ENCODE data around the gene CDKL5. TPM values are rescaled to one million over a fixed set of nuclear protein-coding genes. Genes with fewer than 3 reads are reported as not detected.

The CDKL5 gene
- polyA plus RNA-seq, 1 experiment = 13.3 TPM

- DNase-seq (ENCODE audit: low read depth, low spot score) = no peak
- POLR2A ChIA-PET = no interaction called here
- Histone ChIP-seq H3K27ac (ENCODE audit: low read depth, low read length) (no peak overlapping the region), H3K9me3 (ENCODE audit: control insufficient read depth, insufficient read depth, low read length) (no peaks in the 10 kb centered on the region), H3K27me3 (ENCODE audit: control insufficient read depth, insufficient read depth, low read length) (no peaks in the 10 kb centered on the region), H3K4me3 (ENCODE audit: low read depth, low read length) (no peak overlapping the region)
- CTCF ChIA-PET = no interaction called here
- TF ChIP-seq CTCF (IDR thresholded peaks at IDR 0.05; ENCODE audit: low read depth, low read length) = no peak
Measured at GRCh38 chrX:18613930-18614639, 188.7 kb downstream of the CDKL5 start.

- CTCF ChIA-PET = interaction anchor here (0.7 kb wide), 1 partner anchor 336 kb away, joined by 3 read pairs; no protein-coding TSS in a partner anchor
- Histone ChIP-seq H3K4me3 (ENCODE audit: low read depth, low read length) (no peak overlapping the region), H3K27me3 (ENCODE audit: control insufficient read depth, insufficient read depth, low read length) (no peaks in the 10 kb centered on the region), H3K9me3 (ENCODE audit: control insufficient read depth, insufficient read depth, low read length) (no peaks in the 10 kb centered on the region), H3K27ac (ENCODE audit: low read depth, low read length) (no peak overlapping the region)
- POLR2A ChIA-PET = no interaction called here
- TF ChIP-seq CTCF (IDR thresholded peaks at IDR 0.05; ENCODE audit: low read depth, low read length) = no peak
- DNase-seq (ENCODE audit: low read depth, low spot score) = no peak
Measured at GRCh38 chrX:18616688-18617406, 191.4 kb downstream of the CDKL5 start.

- DNase-seq (ENCODE audit: low read depth, low spot score) = peak; percentile 27
- Histone ChIP-seq H3K9me3 (ENCODE audit: control insufficient read depth, insufficient read depth, low read length) (no peaks in the 10 kb centered on the region), H3K27me3 (ENCODE audit: control insufficient read depth, insufficient read depth, low read length) (no peaks in the 10 kb centered on the region), H3K27ac (ENCODE audit: low read depth, low read length) (no peak overlapping the region), H3K4me3 (ENCODE audit: low read depth, low read length) (no peak overlapping the region)
- POLR2A ChIA-PET = no interaction called here
- no peak for TF ChIP-seq CTCF (IDR thresholded peaks at IDR 0.05; ENCODE audit: low read depth, low read length)
- CTCF ChIA-PET = no interaction called here
Measured at GRCh38 chrX:18617407-18617750, 192.0 kb downstream of the CDKL5 start.

- DNase-seq (ENCODE audit: low read depth, low spot score) = no peak
- TF ChIP-seq CTCF (IDR thresholded peaks at IDR 0.05; ENCODE audit: low read depth, low read length) = no peak
- CTCF ChIA-PET = no interaction called here
- Histone ChIP-seq H3K27me3 (ENCODE audit: control insufficient read depth, insufficient read depth, low read length) (no peaks in the 10 kb centered on the region), H3K4me3 (ENCODE audit: low read depth, low read length) (no peak overlapping the region), H3K9me3 (ENCODE audit: control insufficient read depth, insufficient read depth, low read length) (no peaks in the 10 kb centered on the region), H3K27ac (ENCODE audit: low read depth, low read length) (no peak overlapping the region)
- POLR2A ChIA-PET = no interaction called here
Measured at GRCh38 chrX:18619288-18619687, 193.9 kb downstream of the CDKL5 start.

GRCh38 chrX:18620349-18620748 is 194.9 kb downstream of the CDKL5 start:
- CTCF ChIA-PET = no interaction called here
- POLR2A ChIA-PET = no interaction called here
- TF ChIP-seq CTCF (IDR thresholded peaks at IDR 0.05; ENCODE audit: low read depth, low read length) = no peak
- no peak for DNase-seq (ENCODE audit: low read depth, low spot score)
- H3K27ac ChIP-seq (ENCODE audit: low read depth, low read length) = no peak overlapping the region
- no peaks in the 10 kb centered on the region for H3K27me3 ChIP-seq (ENCODE audit: control insufficient read depth, insufficient read depth, low read length)
- H3K9me3 ChIP-seq (ENCODE audit: control insufficient read depth, insufficient read depth, low read length) = no peaks in the 10 kb centered on the region
- no peak overlapping the region for H3K4me3 ChIP-seq (ENCODE audit: low read depth, low read length)

All from AG04450 (cell line).